C1 segment of cervical spinal cord (tissue), 14 donors: ENCODE measurements around the gene CDC42.

Experiments
- DNase-seq, 14 donors: peaks; one replicate each; lab custom pipeline; 2025; lab: John Stamatoyannopoulos, UW

CDC42 gene

DNA sequence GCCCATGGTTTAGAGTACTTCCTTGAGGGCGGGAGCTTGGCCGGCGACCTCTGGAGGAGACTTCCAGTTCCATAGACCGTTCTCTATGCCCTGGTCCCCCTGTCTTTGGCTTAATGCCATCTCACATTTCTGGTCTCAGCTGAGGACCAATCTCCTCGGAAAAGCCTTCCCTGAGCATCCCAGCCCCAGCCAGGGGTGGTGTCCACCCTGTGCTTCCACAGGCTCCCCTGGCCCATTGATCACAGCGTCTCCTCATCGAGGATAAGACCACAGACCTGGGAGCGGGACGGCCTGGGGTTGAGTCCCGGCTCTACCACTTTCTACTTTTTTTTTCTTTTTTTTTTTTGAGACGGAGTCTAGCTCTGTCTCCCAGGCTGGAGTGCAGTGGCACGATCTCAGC, 75.9 kb downstream of the CDC42 start:
- DNase-seq, result no peak

DNA sequence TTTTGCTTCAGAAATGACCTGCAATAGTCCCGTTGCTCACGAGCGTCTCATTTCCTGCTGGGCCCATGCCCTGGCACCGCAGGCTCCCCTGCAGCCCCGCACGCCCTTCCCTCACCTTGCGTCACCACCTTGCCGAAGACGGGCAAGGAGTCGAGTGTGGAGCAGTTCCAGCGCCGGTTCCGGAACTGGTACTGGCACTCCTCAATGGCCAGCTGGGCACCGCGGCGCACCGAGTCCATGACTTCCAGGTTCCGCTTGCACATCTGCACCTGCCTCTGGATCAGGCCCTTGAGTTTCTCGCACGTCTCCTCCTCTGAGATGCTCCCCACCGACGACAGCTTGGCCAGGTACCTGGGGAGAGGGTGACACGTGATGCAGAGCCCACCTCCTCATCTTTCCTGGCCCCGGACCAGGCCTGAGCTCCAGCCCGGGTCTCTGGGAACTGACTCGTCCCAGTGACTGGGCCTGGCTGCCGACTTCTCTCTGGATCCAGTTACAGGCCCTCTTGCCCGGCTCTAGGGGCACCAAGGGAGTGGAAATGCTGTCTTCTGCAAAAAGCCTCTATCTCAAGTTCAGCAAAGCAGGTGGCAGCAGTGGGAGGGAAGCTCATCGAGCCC, 77.1 kb downstream of the CDC42 start:
- no peak for DNase-seq

DNA sequence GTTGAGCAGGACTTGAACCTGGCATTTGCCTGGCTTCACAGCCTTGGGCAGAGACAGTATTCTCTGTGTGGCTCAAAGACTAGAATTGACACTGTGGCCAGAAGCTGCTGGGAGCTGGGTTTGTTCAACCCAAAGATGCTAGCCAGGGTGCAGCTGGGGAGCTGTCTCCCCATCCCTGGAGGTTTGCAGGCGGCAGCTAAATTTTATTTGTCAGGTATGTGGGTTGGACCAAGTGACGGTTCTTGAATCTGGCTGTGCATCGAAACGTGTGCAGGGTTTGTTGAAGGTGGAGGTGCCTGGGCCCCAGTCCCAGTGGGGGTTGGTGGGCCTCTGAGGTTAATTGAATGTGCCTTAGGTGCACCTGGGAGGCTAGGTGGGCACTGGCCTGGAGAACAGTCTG, 78.6 kb downstream of the CDC42 start:
- no peak for DNase-seq

DNA sequence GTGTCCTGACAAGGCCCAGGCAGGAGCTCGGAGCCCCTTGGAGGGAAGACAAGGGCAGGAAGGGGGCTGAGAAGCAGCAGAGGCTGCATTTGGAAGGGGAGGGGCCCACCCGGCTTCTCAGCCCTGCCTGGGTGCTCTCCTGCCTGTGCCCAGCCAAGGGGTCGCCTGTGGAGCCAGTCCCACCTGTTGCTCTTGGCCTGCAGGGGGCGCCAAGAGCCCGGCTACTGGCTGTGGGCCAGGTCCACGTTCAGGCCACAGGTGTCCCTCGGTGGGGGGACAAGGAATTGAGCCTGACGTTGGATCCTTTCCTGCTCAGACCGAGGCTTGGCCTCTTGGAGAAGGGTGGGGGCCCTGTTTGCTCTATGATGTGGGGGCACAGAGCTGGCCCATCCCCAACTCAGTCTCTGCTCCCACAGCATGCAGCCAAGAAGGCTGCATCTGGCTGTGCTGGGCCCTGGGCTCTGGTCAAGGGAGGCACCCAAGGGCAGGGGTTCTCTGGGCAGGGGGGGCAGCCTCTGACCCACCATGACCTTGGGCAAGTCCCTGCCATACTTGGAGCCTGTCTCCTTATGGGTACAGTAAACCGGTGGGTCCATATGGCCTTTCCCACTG, 79.5 kb downstream of the CDC42 start:
- no peak for DNase-seq

DNA sequence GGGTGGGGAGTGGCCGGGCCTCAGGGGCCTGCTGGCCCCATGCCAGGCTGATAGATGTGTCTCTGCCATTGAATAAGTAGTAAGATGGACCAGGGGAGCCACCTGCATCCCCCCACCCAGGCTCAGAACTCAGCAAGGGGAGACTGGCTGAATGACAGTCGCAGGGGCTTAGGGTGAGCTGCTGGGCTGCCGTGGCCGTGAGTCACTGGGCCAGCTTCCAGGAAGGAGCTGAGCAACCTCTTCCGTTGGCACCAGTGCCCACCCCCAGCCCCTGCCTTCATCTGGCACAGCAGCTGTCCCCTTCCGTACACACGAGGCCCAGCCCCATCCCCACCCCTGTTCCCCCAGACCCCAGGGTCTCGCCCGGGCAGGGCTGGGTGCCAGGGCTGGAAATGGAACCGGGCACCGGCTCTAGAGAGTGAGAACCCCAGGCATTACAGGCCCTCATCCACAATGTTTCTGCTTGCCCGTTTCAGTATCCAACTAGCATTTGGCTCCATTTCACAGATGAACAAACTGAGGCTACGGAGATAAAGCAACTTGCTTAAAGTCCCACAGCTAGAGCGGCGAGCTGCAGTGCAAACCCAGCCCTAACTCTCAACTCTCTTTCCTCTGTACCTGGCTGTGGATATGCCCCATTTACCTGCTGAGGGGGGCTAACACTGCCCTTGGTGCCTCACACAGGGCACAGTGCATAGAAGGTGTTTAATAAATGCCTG, 80.2 kb downstream of the CDC42 start:
- DNase-seq, result peak in 1 of 14 donors; percentile 41

DNA sequence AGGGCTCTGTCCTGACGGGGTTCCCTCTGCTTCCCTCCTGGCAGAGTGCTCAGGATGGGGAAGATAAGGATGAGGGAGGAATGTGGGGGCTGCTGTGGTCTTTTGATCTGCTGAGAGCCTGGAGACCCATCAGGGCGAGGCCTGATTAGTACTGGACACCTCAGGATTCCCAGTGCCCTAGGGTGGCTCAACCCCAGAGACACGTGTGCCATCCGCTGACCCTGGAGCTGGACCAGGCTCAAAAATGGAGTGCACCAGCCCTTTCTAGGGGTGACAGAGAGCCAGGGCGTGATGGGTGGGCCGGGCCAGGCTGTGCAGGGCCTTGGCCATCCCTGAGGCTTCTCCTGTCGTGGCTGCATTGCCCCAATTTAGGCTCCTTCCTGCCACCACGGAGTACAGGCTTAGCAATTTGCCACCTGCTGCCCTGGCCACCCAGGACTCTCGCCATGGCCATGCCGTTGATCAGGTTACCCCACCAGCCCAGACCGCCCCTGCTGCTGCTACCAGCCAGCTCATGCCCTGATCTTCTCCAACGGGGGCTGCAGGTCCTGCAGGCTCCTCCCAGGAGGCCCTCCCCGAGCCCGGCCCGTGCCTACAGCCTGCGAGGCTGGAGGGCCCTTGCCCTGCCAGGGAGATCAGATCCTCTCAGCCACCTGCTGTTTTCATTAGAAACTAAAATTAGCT, 80.9 kb downstream of the CDC42 start:
- no peak for DNase-seq

DNA sequence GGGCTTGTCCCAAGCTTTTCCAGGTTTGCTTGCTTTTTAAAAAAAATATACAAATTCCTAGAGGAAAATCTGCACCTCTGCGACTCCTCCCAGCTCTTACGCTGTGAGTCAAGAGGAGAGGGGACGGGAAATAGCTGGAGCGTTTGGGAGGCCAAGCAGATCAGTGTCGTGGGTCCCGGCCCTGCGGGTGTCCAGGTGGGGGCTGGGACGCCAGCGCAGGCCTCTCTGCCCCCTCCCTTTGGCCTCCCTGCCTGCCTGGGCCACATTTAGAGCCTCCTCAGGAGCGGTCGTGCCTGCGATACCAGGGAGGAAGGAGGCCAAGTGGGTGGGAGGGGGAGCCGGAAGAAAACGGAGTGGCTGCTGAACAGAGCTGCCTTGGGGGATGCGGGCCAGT, 81.4 kb downstream of the CDC42 start:
- DNase-seq, result no peak

DNA sequence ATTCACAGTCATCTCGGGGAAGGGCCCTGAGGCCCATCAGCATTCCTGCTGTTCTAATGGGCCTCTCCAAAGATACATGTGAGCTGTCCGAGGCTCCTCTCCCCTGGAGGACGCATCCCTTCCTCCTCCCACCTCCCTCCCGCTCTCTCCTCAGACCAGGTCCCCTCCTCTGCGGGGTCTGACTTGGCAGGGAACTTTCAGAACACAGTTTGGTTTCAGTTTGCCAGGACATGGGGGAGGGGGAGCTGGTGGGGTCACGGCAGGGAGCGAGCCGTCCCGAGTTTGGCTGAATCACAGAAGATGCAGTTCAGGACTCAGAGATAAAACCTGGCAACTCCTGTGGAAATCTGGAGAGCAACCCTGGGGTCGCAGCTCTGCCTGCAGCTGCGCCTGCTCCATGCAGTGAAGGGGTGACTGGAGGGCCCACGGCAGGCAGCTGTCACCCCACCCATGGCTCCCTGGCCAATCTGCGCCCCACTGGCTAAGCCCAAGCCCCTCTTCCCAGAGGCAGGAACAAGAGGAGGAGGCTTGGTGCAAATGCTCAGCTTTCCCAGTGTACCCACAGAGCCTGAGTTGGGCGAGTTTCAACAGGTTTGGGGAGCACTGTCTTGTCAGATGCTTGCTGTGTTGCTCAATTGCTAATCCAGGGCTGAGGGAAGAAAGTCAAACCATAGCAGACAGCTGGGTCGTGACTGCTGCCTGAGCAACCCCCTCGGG, 84.7 kb downstream of the CDC42 start:
- no peak for DNase-seq

DNA sequence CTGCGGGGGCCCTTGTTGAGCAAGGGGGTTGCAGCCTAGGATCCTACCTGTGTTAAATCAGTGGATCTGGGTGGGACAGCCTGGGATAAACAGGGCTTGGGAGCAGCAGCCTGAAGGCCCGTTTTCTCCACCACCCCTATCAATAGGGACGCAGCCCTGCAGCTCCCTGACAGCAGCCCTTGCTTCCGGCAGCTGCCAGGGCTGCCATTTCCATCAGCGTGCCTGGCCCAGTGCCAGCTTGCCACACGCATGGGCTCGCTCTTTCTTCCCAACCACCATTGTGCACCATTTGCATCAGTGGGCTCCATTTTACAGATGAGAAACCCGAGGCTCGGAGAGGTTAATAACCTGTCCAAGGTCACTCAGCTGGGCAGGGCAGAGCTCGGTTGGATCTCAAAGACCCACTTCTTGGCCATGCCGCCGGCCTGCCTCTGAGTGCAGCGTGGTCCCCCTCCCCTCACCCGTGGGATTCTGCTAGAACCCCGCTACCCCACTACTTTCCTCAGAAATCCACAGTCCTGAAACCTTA, 86.6 kb downstream of the CDC42 start:
- DNase-seq, result no peak

DNA sequence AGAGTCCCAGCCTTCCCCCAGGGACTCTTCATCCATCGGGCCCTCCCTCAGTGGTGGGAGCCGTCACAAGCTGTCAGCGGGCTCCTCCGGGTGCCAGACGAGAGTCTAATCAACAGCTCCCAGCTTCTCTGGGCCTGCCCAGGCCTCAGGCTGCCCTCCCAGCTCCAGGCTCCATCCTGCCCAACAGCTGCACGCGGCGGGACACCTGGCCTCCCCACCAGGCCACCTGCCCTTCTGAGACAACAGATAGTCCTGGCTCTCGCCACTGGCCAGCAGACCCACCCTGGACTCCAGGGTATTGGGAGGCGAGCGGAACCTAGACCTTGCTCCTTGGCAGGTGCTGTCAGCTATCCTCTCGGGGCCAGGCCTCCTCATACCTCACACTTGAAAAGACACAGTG, 87.3 kb downstream of the CDC42 start:
- no peak for DNase-seq
